Suppressor macrophage treated with lipopolysaccharide for 4 hours (primary cell): ENCODE results near the gene MRPL12.
A peak's percentile ranks its signal among the peaks of the same experiment; 100 is the strongest.

ENCODE experiments used
- DNase-seq: peaks from one replicate; pipeline ENCODE4 v3.0.0-alpha.2; 2020

MRPL12 gene

GRCh38 chr17:81703747-81704654, 834 bp downstream of the MRPL12 start:
- no peak for DNase-seq

GRCh38 chr17:81705518-81706231, 2.5 kb downstream of the MRPL12 start:
- no peak for DNase-seq

- DNase-seq, result no peak
Observed at GRCh38 chr17:81706232-81706611, 3.1 kb downstream of the MRPL12 start.

GRCh38 chr17:81706757-81707624, 3.8 kb downstream of the MRPL12 start:
- no peak for DNase-seq

- DNase-seq, result no peak
Observed at GRCh38 chr17:81707725-81708646, 4.8 kb downstream of the MRPL12 start.

GRCh38 chr17:81708739-81709185, 5.6 kb downstream of the MRPL12 start:
- DNase-seq, result no peak

GRCh38 chr17:81710514-81711308, 7.5 kb downstream of the MRPL12 start:
- peak; percentile 36 for DNase-seq

GRCh38 chr17:81711814-81712467, 8.8 kb downstream of the MRPL12 start, which contains the start of gene SLC25A10:
Gene SLC25A10 (plus strand): TSS chr17:81712284. CDS start chr17:81712427, 143 bp downstream.
- DNase-seq, result peak; percentile 86

GRCh38 chr17:81712468-81713003, 9.4 kb downstream of the MRPL12 start:
- peak; percentile 23 for DNase-seq

- DNase-seq, result no peak
Observed at GRCh38 chr17:81713004-81713555, 9.9 kb downstream of the MRPL12 start.

- DNase-seq, result no peak
Observed at GRCh38 chr17:81713556-81714411, 10.6 kb downstream of the MRPL12 start.

GRCh38 chr17:81714412-81715106, 11.4 kb downstream of the MRPL12 start:
- no peak for DNase-seq

GRCh38 chr17:81715107-81715871, 12.1 kb downstream of the MRPL12 start:
- no peak for DNase-seq

- no peak for DNase-seq
Observed at GRCh38 chr17:81715872-81716673, 12.9 kb downstream of the MRPL12 start.

GRCh38 chr17:81716674-81716996, 13.5 kb downstream of the MRPL12 start:
- no peak for DNase-seq

- DNase-seq, result no peak
Observed at GRCh38 chr17:81717049-81717765, 14.0 kb downstream of the MRPL12 start.
